Panc1 (cell line): ENCODE data around the gene C20orf202. TPM values are rescaled to one million over a fixed set of nuclear protein-coding genes. Genes with fewer than 3 reads are reported as not detected.
A peak's percentile ranks its signal among the peaks of the same experiment; 100 is the strongest.

Experiments
- ATAC-seq: fragments of 200-7000 bp; cut with Tn5 transposase; 2 replicates; pipeline ENCODE4 v1.9.1; 2020; ENCODE audit warnings: mild to moderate bottlenecking, moderate library complexity
- BruUV-seq: library from RNA; stranded (reverse); fragments of 400-500 nt; replicated peaks from 2 replicates; lab custom pipeline; 2021; lab: Mats Ljungman, UMichigan
- CTCF ChIA-PET: fragments of 300-600 bp; sonication (Branson Sonifier 250); formaldehyde crosslinking; loops from one replicate; lab custom pipeline; 2022; ENCODE audit warnings: antibody characterized with exemption; lab: Charles Lee
- POLR2A ChIA-PET: fragments of 300-600 bp; sonication (Branson Sonifier 250); formaldehyde crosslinking; loops from one replicate; lab custom pipeline; 2022; ENCODE audit warnings: antibody characterized with exemption; lab: Charles Lee
- DNase-seq: peaks from one replicate; pipeline ENCODE4 v3.0.0-alpha.2; 2010; ENCODE audit warnings: low read depth, low spot score
- H3K27ac ChIP-seq: 2 replicates; pipeline ENCODE4 v1.5.1; 2011; ENCODE audit warnings: mild to moderate bottlenecking, low read length, inconsistent platforms
- H3K27me3 ChIP-seq: fragments of 200-500 bp; sonication (Bioruptor generic); 2 replicates; pipeline ENCODE4 v1.6.0; 2014; ENCODE audit warnings: low read length, inconsistent platforms; ENCODE audit not compliant: control insufficient read depth, insufficient read depth
- H3K36me3 ChIP-seq: fragments of 200-500 bp; sonication (Bioruptor generic); 2 replicates; pipeline ENCODE4 v1.5.1; 2014; ENCODE audit warnings: inconsistent platforms, mild to moderate bottlenecking, low read length, moderate library complexity; ENCODE audit not compliant: control insufficient read depth, insufficient read depth
- H3K4me1 ChIP-seq: 2 replicates; pipeline ENCODE4 v1.5.1; 2011; ENCODE audit warnings: inconsistent platforms, mild to moderate bottlenecking, low read length, moderate library complexity; ENCODE audit not compliant: control insufficient read depth, insufficient read depth
- H3K4me3 ChIP-seq, 2 experiments: 2 replicates each; pipeline ENCODE4 v1.5.1; 2011 to 2012; ENCODE audit warnings: low read depth in 2 of 2, low read length in 2 of 2, mild to moderate bottlenecking in 2 of 2, inconsistent platforms in 1 of 2, moderate library complexity in 1 of 2
- H3K9me3 ChIP-seq: fragments of 200-500 bp; sonication (Bioruptor generic); 2 replicates; pipeline ENCODE4 v1.5.1; 2014; ENCODE audit warnings: low read depth, mild to moderate bottlenecking, inconsistent platforms, low read length, moderate library complexity; ENCODE audit not compliant: control insufficient read depth, insufficient read depth
- POLR2AphosphoS5 ChIP-seq: IDR thresholded peaks from 2 replicates; pipeline ENCODE4 v1.6.1; 2012; ENCODE audit warnings: mild to moderate bottlenecking, low read depth, low read length, moderate library complexity
- REST ChIP-seq, 2 experiments: IDR thresholded peaks; 2 replicates each; pipeline ENCODE4 v1.6.1; 2011 to 2012; ENCODE audit warnings: low read depth in 2 of 2, control low read depth in 1 of 2, low read length in 1 of 2, mild to moderate bottlenecking in 1 of 2, moderate library complexity in 1 of 2; ENCODE audit not compliant: insufficient read depth in 1 of 2
- SIN3A ChIP-seq: IDR thresholded peaks from 2 replicates; pipeline ENCODE4 v1.6.1; 2012; ENCODE audit warnings: low read depth, mild to moderate bottlenecking, low read length, moderate library complexity, borderline replicate concordance; ENCODE audit not compliant: insufficient read depth
- TCF7L2 ChIP-seq: IDR thresholded peaks from 2 replicates; pipeline ENCODE4 v1.6.1; 2011; ENCODE audit warnings: mild to moderate bottlenecking, low read depth, low read length, inconsistent platforms
- in situ Hi-C: cut with HindIII; loops from 2 replicates; pipeline ENCODE4 v1.10.0; 2016; ENCODE audit warnings: low sequenced_read_pairs, low pct_unique_long_range_greater_than_20kb
- intact Hi-C: fragments of 100-400 bp; cut with micrococcal nuclease; formaldehyde crosslinking; loops from one replicate; pipeline ENCODE4 v1.10.0; 2022; ENCODE audit not compliant: unreplicated experiment
- total RNA-seq: library from RNA; stranded (reverse); gene quantifications from one replicate; pipeline ENCODE4 v1.2.1, GENCODE V29; 2021; ENCODE audit not compliant: unreplicated experiment
- TF ChIP-seq, protein P1 (sequence below): fragments of 450-650 bp; IDR thresholded peaks from 2 replicates; pipeline ENCODE4 v1.5.1; 2017; ENCODE audit warnings: mild to moderate bottlenecking

The C20orf202 gene
- total RNA-seq, 1 experiment from 2014 or later: not detected

GRCh38 chr20:1207293-1207878 is 4.1 kb downstream of the C20orf202 start:
- intact Hi-C loops (no loop called here), in situ Hi-C loops (no loop called here)
- no peak overlapping the region for H3K27ac ChIP-seq
- H3K27me3 ChIP-seq: peaks cover 9% of the 10 kb centered on the region; the same call in 1 of the 2 replicates
- H3K4me1 ChIP-seq: no peaks in the 10 kb centered on the region
- BruUV-seq: no TSS peak
- ATAC-seq (no peak), DNase-seq (no peak)
- POLR2A ChIA-PET: no interaction called here
- CTCF ChIA-PET: no interaction called here
- no peak overlapping the region for H3K4me3 ChIP-seq
- no peaks in the 10 kb centered on the region for H3K36me3 ChIP-seq
- TF ChIP-seq SIN3A (no peak), POLR2AphosphoS5 (no peak), TCF7L2 (no peak), REST (IDR thresholded peaks at IDR 0.05; ENCODE audit: insufficient read depth in 1 of 2, low read depth in 2 of 2, low read length in 1 of 2) (no peak)
- TF ChIP-seq, protein P1, sequence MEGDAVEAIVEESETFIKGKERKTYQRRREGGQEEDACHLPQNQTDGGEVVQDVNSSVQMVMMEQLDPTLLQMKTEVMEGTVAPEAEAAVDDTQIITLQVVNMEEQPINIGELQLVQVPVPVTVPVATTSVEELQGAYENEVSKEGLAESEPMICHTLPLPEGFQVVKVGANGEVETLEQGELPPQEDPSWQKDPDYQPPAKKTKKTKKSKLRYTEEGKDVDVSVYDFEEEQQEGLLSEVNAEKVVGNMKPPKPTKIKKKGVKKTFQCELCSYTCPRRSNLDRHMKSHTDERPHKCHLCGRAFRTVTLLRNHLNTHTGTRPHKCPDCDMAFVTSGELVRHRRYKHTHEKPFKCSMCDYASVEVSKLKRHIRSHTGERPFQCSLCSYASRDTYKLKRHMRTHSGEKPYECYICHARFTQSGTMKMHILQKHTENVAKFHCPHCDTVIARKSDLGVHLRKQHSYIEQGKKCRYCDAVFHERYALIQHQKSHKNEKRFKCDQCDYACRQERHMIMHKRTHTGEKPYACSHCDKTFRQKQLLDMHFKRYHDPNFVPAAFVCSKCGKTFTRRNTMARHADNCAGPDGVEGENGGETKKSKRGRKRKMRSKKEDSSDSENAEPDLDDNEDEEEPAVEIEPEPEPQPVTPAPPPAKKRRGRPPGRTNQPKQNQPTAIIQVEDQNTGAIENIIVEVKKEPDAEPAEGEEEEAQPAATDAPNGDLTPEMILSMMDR: no peak
- H3K9me3 ChIP-seq: no peaks in the 10 kb centered on the region

GRCh38 chr20:1209447-1210387 is 6.5 kb downstream of the C20orf202 start:
- intact Hi-C loops (loop anchor here (10.0 kb wide), 2 partner anchors 265 to 395 kb away; no protein-coding TSS in a partner anchor), in situ Hi-C loops (no loop called here)
- Histone ChIP-seq H3K27me3 (peaks cover 18% of the 10 kb centered on the region), H3K4me1 (0 out of 2 replicates have a peak, but pooled peaks cover 2% of the 10 kb centered on the region), H3K4me3 (no peak overlapping the region), H3K27ac (no peak overlapping the region), H3K9me3 (no peaks in the 10 kb centered on the region), H3K36me3 (no peaks in the 10 kb centered on the region)
- CTCF ChIA-PET: interaction anchor here (1.2 kb wide), 2 partner anchors 79 to 567 kb away, joined by 3 read pairs; no protein-coding TSS in a partner anchor
- no peak for TF ChIP-seq SIN3A
- TF ChIP-seq, protein P1: peak; percentile 59
- ATAC-seq (peak; percentile 50; the same call in 1 of the 2 replicates), DNase-seq (no peak)
- BruUV-seq: no TSS peak
- POLR2A ChIA-PET: no interaction called here
